Breast epithelium (tissue), 3 donors: ENCODE data around the gene LDAH.
A peak's percentile ranks its signal among the peaks of the same experiment; 100 is the strongest.

Source experiments
- POLR2AphosphoS5 ChIP-seq, 3 donors: sonication (generic); formaldehyde crosslinking; IDR thresholded peaks; one replicate each; pipeline ENCODE4 v1.6.1; 2017; ENCODE audit warnings: antibody characterized with exemption in 3 of 3
- TF ChIP-seq, protein P1 (sequence below), 3 donors: fragments of 450-650 bp; IDR thresholded peaks; one replicate each; pipeline ENCODE4 v1.5.1; 2016 to 2017; ENCODE audit warnings: antibody characterized with exemption in 3 of 3, mild to moderate bottlenecking in 3 of 3, moderate library complexity in 3 of 3

DNA sequence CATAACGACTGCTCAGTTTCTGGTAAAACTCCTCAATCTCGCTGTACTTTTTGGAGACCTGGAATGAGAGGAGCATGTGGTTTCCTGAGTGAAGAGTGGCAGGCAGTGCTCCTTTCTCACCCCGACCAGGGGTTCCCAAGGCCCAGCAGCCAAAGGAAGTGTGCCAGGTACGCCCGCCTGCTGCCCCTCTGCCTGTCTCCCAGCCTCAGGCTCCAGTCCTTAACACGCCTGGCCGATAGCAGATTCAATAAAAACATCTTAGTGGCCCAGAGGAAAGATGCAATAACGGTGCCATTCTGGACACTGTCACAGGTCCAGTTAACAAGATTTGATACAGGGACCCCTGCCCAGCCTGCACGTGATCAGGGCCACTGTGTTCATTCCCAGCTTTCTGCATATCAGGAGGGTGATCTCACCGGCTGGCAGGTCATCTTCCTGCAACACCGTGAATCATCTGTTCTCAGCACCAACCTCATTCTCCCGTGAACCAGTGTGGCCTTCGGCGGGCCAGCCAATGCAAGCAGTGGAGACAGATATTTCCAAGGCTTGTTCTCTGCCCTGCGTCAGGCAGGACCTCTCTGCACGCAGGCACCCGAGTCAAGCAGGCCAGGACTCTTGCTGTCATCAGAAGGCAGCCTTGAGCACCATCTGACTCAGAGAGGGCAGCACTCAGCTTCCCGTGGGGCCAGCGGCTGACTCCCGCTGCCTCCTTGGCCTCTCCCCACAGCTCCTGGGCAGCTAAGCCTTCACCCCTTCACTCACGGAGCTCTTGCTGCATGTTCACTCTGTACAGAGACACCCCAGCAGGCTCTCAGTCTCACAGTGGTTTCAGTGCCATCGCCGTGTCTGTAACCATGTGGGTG is 181.5 kb downstream of the LDAH start:
- TF ChIP-seq POLR2AphosphoS5 (IDR thresholded peaks at IDR 0.05), result peak in 2 of 3 donors; percentile 5 to 28
- TF ChIP-seq, protein P1, sequence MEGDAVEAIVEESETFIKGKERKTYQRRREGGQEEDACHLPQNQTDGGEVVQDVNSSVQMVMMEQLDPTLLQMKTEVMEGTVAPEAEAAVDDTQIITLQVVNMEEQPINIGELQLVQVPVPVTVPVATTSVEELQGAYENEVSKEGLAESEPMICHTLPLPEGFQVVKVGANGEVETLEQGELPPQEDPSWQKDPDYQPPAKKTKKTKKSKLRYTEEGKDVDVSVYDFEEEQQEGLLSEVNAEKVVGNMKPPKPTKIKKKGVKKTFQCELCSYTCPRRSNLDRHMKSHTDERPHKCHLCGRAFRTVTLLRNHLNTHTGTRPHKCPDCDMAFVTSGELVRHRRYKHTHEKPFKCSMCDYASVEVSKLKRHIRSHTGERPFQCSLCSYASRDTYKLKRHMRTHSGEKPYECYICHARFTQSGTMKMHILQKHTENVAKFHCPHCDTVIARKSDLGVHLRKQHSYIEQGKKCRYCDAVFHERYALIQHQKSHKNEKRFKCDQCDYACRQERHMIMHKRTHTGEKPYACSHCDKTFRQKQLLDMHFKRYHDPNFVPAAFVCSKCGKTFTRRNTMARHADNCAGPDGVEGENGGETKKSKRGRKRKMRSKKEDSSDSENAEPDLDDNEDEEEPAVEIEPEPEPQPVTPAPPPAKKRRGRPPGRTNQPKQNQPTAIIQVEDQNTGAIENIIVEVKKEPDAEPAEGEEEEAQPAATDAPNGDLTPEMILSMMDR (IDR thresholded peaks at IDR 0.05), result no peak
